Fibroblast of skin of scalp (primary cell): ENCODE results near the gene OR2D3. TPM values are rescaled to one million over a fixed set of nuclear protein-coding genes. Genes with fewer than 3 reads are reported as not detected.
"Not testable (repeated sequence)": the region's sequence is repeated elsewhere in the genome, so short reads cannot be mapped to it uniquely, and the experiment has no call there.

Experiments
- DNase-seq: peaks from one replicate; pipeline ENCODE4 v3.0.0-alpha.2; 2013
- polyA plus RNA-seq, 2 experiments: library from polyadenylated mRNA; unstranded; fragments of 120-200 nt; gene quantifications; one replicate each; pipeline ENCODE4 v1.2.1, GENCODE V29; 2013; ENCODE audit not compliant: insufficient read length in 2 of 2

The OR2D3 gene, protein sequence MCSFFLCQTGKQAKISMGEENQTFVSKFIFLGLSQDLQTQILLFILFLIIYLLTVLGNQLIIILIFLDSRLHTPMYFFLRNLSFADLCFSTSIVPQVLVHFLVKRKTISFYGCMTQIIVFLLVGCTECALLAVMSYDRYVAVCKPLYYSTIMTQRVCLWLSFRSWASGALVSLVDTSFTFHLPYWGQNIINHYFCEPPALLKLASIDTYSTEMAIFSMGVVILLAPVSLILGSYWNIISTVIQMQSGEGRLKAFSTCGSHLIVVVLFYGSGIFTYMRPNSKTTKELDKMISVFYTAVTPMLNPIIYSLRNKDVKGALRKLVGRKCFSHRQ
- polyA plus RNA-seq (2013, experiment 1 of 2; ENCODE audit: insufficient read length) = not detected
- polyA plus RNA-seq (2013, experiment 2 of 2; ENCODE audit: insufficient read length) = not detected

DNA sequence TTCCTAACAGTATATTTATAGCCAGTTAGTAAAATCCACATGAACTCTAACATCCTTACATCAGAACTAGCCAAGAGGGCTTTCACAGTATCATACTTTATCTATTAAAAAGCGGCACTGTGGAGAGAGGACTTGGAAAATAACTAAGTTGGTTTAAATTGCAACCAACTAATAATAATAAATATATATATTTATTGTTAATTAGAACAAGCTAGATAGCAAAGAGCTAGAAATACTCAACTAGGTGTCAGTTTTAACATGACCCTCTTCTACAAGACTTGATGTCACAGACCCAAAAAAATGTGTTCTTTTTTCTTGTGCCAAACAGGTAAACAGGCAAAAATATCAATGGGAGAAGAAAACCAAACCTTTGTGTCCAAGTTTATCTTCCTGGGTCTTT lies at the start of gene OR2D3:
Gene OR2D3 (plus strand): TSS at position 301 of the 400 bp plus-strand sequence. CDS start 0 bp downstream, at position 301.
- DNase-seq = no peak

DNA sequence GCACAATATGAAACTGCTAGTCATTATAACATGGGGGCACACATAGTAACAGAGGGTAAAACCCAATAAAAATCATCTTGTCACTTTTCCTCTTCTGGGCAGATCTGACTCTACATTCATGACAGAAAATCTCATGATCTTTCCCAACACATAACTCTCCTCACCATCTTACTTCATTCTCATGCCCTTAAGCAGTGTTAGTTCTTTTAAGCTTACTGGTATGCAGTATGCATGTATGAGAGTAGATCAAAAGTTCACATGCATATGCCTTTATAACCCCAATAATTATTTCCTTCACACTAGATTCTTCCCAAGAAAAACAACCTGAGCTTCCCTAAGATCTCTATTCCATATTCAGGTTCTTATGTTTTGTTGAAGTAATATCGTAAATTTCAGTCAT lies 49.5 kb upstream of the OR2D3 start:
- no peak for DNase-seq

DNA sequence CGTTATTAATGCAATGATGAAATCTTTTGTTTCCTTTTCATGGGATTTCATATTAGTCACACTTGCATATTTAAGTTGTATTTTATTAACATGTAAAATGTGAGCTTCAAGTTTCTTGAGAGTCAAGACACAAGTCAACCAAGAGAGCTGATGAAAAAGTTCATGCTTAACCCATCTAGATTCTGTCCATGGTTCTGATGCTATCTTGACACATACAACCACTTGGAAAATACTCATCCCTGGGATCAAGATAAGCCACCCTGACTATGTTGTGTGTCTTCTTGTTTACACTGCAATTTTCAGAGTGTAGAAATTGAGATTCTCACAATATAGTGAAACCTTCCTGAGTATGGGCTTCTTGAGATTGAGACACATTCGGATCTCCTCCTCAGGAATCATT lies 45.0 kb upstream of the OR2D3 start:
- no peak for DNase-seq

DNA sequence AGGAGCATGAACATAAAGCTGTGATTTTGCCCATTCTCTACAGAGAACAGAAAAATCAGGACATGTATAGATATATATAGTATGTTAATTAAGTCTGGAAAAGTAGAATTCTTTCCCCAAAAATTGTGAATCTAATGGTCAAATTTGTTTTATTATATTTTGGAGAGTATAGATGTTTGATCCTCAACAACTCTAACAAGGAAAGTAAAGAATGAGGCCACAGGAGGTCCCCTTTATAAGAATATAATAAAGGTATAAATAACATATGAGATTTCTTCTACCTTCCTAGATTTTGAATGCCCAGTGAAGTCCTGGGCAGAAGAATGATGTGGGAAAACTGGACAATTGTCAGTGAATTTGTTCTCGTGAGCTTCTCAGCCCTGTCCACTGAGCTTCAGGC lies 44.5 kb upstream of the OR2D3 start, which contains the start of gene OR10A4:
Gene OR10A4 (plus strand): TSS at position 301 of the 400 bp plus-strand sequence. CDS start 23 bp downstream, at position 324.
- no peak for DNase-seq

DNA sequence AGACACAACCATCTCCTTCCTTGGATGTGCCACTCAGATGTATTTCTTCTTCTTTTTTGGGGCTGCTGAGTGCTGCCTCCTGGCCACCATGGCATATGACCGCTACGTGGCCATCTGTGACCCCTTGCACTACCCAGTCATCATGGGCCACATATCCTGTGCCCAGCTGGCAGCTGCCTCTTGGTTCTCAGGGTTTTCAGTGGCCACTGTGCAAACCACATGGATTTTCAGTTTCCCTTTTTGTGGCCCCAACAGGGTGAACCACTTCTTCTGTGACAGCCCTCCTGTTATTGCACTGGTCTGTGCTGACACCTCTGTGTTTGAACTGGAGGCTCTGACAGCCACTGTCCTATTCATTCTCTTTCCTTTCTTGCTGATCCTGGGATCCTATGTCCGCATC lies 43.9 kb upstream of the OR2D3 start:
- DNase-seq = no peak

DNA sequence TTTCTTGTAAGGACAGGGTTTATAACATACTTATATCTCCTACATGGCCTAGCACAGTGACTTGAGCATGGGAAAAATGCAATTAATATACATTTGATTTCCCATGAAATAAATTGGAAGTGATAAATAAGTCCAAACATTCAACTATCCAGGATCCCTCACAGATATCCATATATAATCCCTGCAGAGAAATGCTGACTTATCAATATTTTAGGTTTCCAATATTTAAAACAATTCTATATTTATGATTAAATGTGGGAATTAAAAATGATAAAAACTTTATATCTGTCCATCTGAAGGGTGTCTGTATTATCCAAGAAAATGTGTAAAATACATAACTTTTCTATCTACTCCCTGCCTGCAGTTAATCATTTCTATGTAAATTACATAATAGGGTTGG lies 38.1 kb upstream of the OR2D3 start:
- no peak for DNase-seq

DNA sequence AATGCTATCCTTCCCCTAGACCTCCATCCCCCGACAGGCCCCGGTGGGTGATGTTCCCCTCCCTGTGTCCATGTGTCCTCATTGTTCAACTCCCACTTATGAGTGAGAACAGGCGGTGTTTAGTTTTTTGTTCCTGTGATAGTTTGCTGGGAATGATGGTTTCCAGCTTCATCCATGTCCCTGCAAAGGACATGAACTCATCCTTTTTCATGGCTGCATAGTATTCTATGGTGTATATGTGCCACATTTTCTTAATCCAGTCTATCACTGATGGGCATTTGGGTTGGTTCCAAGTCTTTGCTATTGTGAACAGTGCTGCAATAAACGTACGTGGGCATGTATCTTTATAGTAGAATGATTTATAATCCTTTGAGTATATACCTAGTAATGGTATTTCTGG lies 33.1 kb upstream of the OR2D3 start:
- not testable (repeated sequence) for DNase-seq

DNA sequence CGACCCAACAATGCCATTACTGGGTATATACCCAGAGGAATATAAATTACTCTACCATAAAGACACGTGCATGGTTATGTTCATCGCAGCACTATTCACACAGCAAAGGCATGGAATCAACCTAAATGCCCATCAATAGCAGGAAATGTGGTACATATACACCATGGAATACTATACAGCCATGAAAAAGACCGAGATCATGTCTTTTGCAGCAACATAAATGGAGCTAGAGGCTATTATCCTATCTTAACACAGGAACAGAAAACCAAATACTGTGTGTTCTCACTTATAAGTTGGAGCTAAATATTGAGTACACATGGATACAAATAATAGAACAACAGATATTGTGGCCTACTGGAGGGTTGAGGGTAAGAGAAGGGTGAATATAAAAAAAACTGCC lies 32.0 kb upstream of the OR2D3 start:
- DNase-seq = no peak

DNA sequence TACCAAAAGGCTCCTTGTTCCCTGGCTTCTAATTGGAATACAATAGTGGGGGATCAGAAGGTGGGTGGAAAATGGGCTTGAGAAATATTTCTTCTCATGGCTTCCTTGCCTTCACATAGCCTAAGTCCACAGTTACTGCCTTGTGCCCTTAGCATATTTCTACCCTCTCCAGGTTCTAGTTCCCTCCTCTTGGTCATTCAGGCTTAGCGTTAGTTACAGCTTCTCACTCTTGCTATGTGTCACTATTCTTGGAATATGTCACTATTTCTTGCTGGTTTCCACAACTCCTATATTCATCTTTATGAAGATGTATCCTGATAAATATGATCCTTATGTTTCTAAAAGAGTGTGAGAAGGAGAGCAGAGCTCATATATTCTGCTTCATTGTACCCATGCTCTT lies 31.0 kb upstream of the OR2D3 start:
- no peak for DNase-seq

DNA sequence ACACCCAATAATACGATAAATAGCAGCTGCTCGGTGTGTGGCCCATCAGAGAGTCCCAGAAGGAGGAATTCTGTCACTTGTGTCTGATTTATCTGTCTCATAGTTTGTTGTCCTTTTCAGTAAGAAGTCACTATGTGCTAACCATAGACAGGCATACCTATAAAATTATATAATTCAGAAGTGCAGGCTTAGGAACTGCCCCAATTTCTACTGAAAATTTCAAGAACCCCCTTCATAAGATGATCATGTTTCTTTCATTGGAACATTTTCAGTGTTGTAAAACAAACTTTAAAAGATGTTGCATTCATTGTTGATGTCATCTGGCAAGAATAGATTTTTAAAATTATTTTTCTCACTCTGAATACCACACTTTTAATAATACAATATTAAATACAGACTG lies 28.4 kb upstream of the OR2D3 start, which contains the start of gene OR2D2:
Gene OR2D2 (minus strand): TSS at position 101 of the 400 bp plus-strand sequence. CDS start 0 bp downstream, at position 101.
- no peak for DNase-seq

DNA sequence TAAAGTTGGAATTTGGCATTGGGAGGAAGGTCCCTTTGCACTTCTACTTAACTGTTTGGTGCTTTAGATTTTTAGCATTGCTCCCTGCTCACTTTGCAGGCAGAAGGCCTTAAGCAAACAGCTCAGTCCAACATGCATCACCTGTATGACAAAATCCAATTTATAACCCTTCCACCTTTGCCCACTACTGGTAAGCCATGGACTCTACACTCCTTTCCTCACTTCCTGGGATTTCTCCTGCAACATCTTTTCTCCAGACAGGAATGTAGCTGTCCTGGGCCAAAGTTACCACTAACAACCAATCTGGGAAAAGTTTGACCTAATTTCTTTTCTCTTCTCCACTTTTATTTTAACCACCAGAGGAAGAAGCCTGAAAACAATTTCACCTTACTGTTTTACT lies 26.7 kb upstream of the OR2D3 start:
- no peak for DNase-seq

DNA sequence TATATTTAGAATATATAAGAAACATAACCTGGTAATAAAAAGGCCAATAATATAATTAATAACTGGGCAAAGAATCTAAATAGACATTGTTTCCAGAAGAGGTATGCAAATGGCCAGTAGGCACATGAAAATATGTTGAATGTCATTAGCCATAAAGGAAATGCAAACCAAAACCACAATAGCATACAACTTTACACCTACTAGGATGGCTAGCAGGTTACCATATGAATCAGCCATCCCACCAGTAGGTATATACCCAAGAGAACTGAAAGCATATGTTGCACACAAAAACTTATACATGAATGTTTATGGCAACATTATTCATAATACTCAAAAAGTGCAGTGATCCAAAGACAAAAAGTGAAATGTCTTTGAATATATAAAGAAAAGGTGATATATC lies 25.8 kb upstream of the OR2D3 start:
- DNase-seq = no peak

DNA sequence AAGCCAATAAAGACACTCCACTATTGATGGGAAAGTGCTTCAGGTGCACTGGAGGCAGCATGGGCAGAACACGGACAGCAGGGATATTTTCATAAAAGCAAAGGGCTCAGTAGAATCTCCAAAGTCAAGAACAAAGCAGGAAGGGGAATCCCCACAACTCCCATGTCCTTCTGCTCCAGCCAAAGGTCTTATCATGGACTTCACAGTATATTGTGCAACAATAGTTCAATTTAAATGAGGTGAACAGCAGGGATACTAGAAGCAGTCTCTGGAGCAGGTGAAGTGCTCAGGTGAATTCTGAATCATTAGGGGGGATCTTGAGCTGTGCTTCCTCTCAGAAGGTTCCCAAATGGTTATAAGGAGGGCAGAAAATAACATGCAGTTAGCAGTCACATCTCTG lies 21.9 kb upstream of the OR2D3 start:
- no peak for DNase-seq

DNA sequence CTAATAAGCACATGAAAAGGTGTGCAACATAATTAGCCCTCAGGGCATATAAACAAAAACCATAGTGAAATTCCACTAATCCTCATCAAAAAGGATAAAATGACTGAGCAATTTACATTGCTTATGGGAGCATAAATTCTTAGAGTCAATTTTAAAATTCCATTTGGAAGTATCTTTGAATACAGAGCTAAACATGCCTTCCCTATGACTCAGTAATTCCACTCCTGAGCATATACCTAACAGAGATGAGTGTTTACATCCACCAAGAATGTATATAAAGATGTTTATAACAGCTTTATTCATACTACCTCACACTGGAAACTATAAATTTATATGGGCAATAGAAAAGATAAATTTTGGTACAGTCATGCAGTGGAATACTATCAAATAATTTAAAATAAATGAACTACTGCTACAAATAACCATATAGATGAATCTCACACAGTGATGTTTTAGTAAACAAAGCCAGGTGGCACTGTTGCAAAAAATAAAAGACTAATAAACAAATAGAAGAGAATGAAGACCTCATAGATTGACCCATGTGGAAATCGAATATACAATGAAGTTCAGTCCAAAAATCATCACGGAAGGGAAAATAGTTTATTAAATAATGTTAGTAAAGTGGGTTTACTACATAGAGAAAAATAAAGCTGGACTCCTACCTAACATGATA lies 20.3 kb upstream of the OR2D3 start:
- no peak for DNase-seq

DNA sequence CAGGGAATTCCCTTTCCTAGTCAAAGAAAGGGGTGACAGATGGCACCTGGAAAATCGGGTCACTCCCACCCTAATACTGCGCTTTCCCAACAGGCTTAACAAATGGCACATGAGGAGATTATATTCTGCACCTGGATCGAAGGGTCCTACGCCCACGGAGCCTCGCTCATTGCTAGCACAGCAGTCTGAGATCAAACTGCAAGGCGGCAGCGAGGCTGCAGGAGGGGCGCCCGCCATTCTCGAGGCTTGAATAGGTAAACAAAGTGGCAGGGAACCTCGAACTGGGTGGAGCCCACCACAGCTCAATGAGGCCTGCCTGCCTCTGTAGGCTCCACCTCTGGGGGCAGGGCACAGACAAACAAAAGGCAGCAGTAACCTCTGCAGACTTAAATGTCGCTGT lies 16.0 kb upstream of the OR2D3 start:
- DNase-seq = not testable (repeated sequence)

DNA sequence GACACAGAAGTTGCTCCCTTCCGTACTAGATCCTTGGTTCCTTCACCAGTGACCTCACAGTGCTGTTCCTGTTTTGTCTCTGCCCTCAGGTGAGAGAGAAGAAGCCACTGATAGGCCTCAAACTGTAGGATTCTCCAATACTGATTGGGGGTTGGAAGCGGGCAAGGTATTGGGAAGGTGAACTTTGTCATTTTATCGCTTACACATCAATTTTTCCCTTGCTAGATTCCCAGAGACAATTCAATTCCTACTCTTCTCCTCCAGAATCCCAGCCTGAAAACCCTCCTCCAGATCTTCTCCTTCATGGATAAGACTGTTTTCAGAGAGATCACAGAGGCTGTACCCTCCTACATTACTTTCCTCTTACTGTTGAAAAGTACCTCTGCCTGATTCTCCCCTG lies 9.4 kb upstream of the OR2D3 start:
- DNase-seq = no peak

DNA sequence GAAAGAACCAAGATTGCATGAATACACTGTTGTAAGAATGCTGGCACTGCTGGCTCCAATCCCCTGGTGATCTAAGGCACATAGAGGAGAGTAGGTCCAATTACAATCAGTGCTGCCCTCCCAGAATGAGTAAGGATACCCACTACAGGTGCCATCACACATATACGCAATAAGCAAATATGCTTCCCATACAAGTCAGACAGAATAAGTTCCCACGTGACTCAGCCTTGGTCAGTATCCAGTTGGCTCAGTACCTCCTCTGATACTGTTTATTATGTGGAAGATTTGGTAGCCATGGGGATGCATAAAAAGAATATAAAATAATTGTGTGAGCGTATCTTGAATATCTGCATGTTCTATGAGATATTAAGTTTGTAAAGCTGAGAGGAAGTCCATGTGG lies 8.9 kb upstream of the OR2D3 start:
- no peak for DNase-seq

DNA sequence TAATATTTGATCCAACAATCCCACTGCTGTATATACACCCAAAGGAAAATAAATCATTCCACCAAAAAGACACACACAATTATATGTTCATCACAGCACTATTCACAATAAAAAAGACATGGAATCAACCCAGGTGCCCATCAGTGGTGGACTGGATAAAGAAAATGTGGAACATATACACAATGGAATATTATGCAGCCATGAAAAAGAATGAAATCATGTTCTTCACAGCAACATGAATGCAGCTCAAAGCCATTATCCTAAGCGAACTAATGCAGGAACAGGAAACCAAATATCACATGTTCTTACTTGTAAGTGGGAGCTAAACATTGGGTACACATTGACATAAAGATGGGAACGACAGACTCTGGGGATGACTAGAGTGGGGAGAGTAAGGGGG lies 1.1 kb upstream of the OR2D3 start:
- DNase-seq = no peak

DNA sequence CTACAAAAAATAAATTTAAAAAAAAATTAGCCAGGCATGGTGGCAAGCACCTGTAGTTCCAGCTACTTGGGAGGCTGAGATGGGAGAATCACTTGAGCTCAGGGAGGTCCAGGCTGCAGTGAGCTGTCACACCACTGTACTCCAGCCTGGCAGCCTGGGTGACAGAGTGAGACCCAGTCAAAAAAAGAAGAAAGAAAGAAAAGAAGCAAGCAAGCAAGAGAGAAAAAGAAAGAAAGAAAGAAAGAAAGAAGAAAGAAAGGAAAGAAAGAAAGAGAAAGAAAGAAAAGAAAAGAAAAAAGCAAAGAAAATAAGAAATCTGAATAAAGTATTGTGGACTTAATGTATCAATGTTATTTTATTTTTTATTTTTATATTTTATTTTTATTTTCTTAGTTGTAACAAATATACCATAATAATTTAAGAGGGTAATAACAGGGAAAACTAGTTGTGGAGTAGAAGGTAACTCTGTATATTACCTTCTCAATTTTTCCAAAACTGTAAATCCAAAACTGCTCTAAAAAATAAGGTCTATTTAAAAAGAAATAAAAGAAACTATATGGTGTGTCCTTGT lies 4.3 kb downstream of the OR2D3 start:
- DNase-seq = no peak

DNA sequence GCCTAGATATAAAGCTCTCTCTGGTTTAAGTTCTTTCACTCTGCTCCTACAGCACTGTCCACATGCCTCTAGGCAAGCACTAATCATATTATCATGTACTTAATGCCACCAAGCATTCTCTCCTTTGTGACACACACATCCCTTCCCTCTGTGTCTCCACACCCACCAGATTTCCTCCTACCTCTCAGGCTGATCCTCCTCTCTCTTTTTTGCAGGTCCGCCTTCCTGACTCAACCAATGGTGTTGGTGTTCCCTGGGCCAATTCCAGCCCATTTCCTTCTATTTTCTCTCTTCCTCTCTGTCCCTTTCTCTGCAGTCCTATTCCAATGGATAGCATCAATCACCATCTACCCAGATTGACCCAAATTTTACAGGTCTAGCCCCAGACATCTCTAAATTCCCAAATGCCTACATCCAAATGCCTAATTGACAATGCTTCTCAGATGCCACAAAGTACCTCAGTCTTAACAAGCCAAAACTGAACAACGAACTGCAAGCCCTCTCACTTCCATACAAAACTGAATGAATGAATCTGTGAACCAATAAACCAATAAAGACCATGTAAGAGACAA lies 4.9 kb downstream of the OR2D3 start:
- DNase-seq = peak; percentile 7

DNA sequence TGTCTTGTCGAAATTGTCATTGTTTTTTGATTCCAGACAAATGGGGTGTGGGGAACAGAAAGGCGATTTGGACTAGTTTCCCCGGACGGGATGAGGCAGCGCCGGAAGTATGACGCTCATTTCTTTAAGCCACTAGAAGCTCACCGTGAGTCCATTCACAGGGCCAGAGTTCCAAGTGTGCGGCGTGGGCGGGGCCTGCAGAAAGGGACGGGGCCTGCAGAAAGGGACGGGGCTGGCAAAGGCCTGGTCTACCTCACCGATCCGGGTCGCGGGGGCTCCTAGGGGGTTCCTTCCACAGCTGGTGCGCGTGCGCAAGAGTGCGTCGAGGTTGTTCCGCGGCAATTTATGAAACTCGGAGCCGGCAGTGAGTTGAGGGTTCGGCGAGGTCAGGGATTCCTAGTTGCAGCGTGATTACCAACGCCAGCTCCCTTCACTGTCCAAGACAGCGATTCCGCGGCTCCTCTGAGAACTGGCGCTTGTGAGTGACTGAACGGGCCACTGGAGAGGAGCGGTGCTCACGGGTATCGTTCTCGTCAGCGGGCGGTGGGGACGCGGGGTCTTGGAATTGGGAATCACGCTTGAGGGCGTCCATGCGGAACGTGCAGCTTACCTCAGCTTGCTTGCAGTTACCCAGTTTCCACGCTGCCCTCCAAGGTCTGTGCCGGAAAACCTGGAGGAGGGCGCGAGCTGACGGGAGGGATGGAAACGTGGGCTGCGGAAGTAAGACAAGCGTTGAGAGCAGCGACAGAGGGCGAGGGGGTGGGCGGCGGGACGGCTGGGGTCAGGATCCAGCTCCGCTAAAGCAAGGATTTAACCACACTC lies 5.6 kb downstream of the OR2D3 start, which contains the start of gene ZNF215:
Gene ZNF215 (plus strand): TSS at position 219 of the 822 bp plus-strand sequence. CDS start 5,847 bp downstream, outside the sequence.
- DNase-seq = peak; percentile 85

DNA sequence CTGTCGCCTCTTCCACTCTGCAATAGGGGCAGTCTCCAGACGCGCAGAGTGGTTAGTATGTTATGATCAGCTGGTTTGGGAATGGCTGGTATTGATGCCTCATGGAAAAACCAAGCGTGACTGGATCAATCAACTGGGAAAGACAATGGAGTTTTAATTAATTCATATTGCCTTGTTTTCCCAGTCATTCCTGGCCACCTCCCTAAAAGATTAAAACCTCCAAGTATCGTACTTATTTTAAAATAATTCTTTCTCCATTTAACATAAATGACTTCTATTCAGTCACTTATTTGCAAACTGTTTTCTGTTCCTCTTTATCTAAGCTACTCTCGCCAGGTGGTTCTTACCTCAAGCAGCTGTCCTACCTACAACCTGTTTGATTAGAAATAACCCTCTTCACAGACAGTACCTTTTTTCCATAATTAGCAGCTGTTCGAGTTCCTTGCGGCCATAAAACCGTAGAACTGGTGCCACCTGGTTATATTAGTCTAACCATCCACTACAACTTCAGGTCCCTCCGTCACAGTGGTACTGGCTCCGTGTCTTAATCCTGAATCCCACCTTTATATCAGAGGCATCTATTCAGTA lies 6.3 kb downstream of the OR2D3 start:
- DNase-seq = no peak
